NCI-H345 treated with DMSO at 0.1 percent for 48 hours (cell line): ENCODE measurements around the gene LIPJ.

ENCODE experiments used
- DNase-seq: peaks from one replicate; lab custom pipeline; 2025; ENCODE audit not compliant: unreplicated experiment; lab: John Stamatoyannopoulos, UW

LIPJ gene

GRCh38 chr10:88586462-88586861 is at the start of gene LIPJ:
Gene LIPJ, plus strand, starts transcription at chr10:88586762. Its CDS starts 3,926 bp downstream, at chr10:88590688.
- no peak for DNase-seq

GRCh38 chr10:88537322-88537721 is 49.2 kb upstream of the LIPJ start:
- DNase-seq, result no peak

GRCh38 chr10:88538048-88538447 is 48.5 kb upstream of the LIPJ start:
- DNase-seq, result no peak

GRCh38 chr10:88540351-88540750 is 46.2 kb upstream of the LIPJ start:
- no peak for DNase-seq

GRCh38 chr10:88541116-88541626 is 45.4 kb upstream of the LIPJ start:
- no peak for DNase-seq

- DNase-seq, result no peak
These were observed 44.0 kb upstream of the LIPJ start for GRCh38 chr10:88542522-88542921.

- no peak for DNase-seq
These were observed 42.3 kb upstream of the LIPJ start for GRCh38 chr10:88544140-88544870.

GRCh38 chr10:88545359-88545758 is 41.2 kb upstream of the LIPJ start:
- DNase-seq, result no peak

- DNase-seq, result no peak
These were observed 40.1 kb upstream of the LIPJ start for GRCh38 chr10:88546497-88546896.

GRCh38 chr10:88551246-88551645 is 35.3 kb upstream of the LIPJ start:
- no peak for DNase-seq

- DNase-seq, result peak; percentile 28
These were observed 33.3 kb upstream of the LIPJ start for GRCh38 chr10:88553116-88553752.

- DNase-seq, result no peak
These were observed 31.2 kb upstream of the LIPJ start for GRCh38 chr10:88555190-88555908.

GRCh38 chr10:88557256-88557655 is 29.3 kb upstream of the LIPJ start:
- no peak for DNase-seq

GRCh38 chr10:88557658-88558057 is 28.9 kb upstream of the LIPJ start:
- no peak for DNase-seq

- no peak for DNase-seq
These were observed 24.4 kb upstream of the LIPJ start for GRCh38 chr10:88562152-88562551.

GRCh38 chr10:88565072-88565471 is 21.5 kb upstream of the LIPJ start:
- DNase-seq, result no peak

- DNase-seq, result no peak
These were observed 4.2 kb upstream of the LIPJ start for GRCh38 chr10:88582411-88582805.

GRCh38 chr10:88582806-88583583 is 3.6 kb upstream of the LIPJ start, which contains the start of gene RNLS:
Gene RNLS, minus strand, starts transcription at chr10:88583318.
- DNase-seq, result peak; percentile 49

GRCh38 chr10:88583584-88583957 is 3.0 kb upstream of the LIPJ start:
- no peak for DNase-seq

- no peak for DNase-seq
These were observed 5.8 kb downstream of the LIPJ start for GRCh38 chr10:88592381-88592780.

GRCh38 chr10:88592906-88593305 is 6.3 kb downstream of the LIPJ start:
- no peak for DNase-seq
